ENCODE measurements around the gene GFOD2. TPM values are rescaled to one million over a fixed set of nuclear protein-coding genes. Genes with fewer than 3 reads are reported as not detected.

The GFOD2 gene
- total RNA-seq, 1 experiment from 2014 or later = 12.4 TPM

DNA sequence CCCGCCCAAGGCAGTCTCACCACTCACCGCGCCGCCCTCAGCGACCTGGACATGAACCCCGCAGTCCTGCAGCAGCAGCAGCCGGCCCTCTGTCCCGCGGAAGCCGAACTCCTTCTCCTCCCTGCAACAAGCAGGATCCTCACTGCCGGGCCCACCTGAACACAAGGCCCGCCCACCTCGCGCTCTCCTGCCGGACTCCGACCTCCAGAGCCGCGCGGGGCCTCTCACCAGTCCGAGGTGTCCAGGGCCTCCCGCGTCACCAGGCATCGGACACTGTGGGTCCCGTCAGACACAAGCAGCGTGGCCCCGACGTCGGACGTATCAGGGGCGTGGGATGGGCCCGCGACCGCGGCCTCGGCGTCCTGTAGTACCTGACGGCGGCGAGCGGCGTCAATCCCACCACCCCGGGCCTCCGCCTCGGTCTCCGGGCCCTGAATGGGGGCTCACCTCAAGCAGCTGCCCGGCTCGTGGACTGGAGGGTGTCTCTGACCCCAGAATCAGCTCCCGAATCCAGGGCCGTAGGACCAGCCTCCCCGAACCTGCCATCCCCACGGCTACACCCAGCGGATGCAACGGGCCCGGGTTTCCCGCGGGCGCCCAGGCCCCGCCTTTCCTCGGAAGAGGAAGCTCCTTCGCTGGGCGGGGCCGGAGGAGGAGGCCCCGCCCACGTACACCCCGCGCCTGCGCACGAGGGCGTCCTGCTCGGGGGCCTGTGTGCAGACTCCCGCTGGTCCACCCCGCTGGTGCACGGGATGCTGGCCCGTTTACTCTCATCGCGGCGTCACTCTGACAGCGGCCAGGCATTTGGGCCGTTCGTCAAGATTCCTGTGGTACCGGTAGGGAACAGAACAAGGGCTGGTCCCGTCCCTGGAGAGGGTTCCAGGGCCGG lies 59.2 kb downstream of the GFOD2 start, which contains the start of gene ACD:
ACD (minus strand) TSS at position 586 of the 889 bp plus-strand sequence; CDS start at position 546, 40 bp downstream.
- peak; percentile 87 for DNase-seq (ENCODE audit: low read depth)

DNA sequence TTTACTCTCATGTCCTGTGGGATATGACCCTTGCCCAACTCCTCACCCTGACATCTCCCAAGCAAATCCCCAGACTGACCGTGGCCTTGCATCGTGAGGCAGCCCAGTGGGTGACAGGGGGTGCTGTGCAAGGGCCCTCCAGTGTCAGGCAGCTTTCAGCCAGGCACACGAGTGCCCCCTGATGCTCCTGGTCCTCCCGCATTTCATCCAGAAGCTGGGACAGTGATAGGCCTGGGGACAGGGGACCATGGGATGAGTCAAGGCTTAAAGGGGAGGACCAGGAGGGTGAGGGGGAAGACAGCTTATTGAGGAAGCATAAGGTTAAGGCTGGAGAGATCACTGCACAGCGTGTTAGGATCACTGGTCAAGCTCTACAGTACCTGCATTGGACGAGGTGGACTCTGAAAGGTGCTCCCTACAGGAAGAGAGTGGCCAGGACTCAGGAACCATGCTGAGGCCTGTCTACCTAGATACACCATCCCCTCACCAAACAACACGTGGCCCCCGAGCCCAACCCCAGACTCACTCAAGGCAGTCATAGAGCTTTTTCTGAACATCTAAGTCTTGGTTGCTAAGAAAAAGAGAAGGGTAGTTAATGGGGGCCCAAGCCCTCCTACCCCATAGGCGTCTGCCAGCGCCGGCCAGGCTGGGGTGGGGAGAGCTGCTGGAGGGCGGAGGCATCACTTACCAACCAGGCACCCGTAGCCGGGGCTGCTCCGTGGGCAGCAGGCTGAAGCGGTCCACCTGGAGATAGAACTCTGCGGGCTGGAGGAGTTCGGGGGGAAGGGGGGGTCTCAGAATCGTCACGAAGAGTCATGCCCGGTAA lies 60.1 kb downstream of the GFOD2 start:
- DNase-seq (ENCODE audit: low read depth) = no peak

DNA sequence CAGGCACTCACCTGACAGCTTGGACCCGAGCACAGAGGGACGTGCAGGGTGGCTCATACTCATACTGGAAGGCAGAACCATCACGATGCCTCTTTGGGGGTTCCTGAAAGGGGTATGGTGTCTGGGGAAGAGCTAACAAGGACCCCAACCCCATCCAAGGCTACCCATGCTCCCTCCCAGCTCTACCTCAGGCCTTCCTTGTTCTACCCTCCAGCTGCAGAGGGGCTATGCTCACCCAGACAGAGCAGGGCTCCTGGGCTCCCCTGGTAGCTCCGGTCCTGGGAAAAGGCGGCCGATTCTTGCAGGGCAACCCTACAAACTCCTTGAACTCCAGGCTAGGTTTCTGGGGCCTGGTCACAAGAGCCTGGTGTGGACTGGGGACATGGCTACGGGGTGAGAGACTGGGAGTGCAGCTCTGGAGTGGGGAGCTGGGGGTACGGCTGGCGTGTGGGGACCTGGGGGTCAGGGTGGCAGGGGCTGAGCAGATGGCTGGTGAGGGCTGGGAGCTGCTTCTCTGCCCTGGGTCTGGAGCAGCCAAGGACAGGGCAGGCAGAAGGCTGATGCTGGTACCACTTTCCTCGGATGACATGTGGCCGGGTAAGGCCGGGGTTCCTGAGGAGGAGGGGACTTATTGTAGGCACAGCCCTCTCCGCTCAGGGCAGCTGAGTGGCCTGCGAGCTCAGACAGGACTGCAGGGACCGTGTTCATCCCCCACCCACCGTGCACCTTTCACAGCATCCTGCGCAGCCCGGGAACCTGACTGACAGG lies 61.2 kb downstream of the GFOD2 start:
- no peak for DNase-seq (ENCODE audit: low read depth)

DNA sequence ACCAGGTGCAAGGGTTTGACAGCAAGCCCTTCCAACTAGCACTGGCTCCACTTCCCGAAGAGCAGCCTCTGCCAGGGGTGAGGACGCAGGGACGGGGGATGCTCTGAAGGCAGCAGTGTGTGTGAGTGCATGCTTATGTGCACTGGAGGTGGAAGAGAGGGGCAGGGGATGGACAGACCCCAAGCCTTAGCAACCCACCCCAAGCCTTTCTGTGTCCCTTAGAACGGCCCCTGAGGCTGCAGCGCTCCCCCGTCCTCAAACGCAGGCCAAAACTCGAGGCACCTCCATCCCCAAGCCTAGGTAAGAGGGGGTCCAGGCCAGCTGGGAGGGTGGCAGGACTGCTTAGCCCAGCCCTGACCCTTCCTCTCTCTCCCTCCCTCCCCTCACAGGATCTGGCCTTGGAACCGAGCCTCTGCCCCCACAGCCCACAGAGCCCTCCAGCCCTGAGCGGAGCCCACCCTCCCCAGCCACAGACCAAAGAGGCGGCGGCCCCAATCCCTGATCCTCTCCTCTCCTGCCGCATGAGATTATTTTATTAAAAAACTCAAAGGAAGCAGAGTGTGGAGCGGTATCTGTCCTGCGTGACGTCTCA lies 62.0 kb downstream of the GFOD2 start:
- DNase-seq (ENCODE audit: low read depth) = no peak

DNA sequence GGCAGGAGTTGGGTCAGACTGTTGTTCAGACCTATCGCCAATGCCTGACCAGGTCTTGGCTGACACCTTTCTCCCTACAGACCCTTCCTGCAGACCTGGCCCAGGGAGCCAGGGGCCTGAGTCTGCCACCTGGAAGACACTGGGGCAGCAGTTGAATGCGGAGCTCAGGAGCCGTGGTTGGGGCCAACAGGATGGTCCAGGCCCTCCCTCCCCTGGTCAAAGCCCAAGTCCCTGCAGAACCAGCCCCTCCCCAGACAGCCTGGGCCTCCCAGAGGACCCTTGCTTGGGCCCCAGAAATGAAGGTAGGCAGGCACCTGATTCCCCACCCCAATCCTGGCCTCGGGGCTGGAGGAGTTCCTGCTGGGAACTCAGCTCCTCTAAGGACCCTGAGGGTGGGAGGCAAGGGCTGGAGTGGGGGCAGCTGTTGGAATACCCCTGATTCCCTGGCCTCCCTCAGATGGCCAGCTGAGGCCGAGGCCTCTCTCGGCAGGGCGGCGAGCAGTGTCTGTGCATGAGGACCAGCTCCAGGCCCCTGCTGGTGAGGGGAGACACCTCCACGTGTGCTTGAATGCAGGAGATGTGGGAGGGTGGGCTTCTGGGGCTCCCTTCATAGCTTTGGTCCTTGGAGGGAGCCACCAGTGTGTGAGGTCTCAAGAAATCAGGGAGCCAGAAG lies 62.6 kb downstream of the GFOD2 start:
- DNase-seq (ENCODE audit: low read depth) = no peak

DNA sequence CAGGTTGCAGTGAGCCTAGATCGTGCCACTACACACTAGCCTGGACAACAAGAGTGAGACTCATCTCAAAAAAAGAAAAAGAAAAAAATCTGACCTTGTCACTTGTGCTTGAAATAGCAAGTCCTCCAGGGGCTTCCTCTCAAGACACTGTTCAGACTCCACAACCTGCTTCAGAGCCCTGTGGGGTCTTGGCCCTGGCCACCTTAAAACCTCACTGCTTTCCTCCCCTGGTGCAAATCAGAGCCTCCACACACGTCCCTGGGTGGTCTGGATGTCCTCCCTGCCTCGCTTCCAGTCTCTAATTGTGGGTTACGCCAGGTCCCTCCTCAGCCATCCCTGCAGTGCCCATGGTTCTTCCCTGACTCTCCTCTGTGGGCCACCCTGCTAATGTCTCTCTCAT lies 63.8 kb downstream of the GFOD2 start:
- DNase-seq (ENCODE audit: low read depth) = no peak

DNA sequence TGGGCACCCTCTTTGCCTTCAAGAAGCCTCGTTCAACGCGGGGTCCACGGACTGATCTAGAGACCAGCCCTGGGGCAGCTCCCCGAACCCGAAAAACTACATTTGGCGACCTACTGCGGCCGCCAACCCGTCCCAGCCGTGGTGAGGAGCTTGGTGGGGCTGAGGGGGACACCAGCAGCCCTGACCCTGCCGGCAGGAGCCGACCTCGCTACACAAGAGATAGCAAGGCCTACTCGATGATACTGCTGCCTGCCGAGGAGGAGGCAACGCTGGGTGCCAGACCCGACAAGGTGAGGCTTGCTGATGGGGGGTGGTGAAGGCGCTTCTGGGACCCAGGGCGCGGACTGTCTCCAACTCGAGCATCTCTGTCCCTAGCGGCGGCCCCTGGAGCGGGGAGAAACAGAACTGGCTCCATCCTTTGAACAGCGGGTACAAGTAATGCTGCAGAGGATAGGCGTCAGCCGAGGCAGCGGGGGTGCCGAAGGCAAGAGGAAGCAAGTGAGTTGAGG lies 64.7 kb downstream of the GFOD2 start:
- no peak for DNase-seq (ENCODE audit: low read depth)

DNA sequence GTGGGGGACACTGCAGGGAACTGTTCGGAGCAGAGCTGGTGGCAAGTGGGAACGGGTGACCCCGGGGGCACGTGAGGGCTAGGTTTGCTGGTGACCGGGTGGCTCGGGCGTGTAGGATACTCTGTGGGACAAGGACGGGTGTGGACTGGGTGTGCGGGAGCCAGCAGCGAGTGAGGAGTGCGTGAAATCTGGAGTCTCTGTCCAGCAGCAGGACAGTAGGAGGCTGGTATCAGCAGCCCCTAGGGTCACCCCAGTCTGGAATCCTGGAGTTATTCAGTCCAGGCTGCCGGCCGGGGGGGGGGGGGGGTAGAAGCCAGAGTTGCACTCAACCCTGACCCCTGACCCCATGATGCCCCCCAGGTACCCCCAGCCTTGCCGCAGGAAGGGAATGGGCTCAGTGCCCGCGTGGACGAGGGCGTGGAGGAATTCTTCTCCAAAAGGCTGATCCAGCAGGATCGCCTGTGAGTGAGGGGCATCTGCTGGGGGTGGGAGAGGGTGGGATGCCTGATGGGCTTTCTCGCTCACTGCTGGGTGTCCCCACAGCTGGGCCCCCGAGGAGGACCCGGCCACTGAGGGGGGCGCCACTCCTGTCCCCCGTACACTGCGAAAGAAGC lies 65.2 kb downstream of the GFOD2 start:
- no peak for DNase-seq (ENCODE audit: low read depth)

DNA sequence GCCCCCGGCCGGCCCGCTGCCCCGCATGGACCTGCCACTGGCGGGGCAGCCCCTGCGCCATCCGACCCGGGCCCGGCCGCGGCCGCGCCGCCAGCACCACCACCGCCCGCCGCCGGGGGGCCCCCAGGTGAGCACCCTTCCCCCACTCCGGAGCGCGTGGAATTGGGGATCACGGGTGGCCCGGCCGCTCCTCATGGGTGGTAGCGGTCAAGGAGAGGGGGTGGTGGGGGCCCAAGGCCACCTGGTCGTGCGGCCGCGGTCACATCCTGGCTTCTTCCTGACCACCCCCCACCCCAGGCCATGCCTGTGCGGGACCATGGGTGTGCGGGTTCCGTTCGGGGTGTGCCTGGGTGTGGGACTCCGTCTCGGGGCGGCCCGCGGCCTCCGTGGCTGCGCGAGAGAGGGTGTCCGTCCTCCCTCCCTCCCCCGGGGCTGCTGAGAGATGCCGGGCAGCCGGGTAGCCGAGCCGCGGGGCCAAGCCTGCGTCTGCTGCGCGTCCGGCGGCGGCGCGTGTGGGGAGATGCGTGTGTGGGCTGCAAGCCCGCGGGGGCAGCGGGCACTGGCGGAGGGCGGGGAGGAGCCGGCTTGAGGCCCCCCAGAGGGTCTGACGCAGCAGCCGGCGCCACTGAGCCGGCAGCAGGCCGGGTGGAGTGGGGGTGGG lies 65.9 kb downstream of the GFOD2 start:
- no peak for DNase-seq (ENCODE audit: low read depth)

DNA sequence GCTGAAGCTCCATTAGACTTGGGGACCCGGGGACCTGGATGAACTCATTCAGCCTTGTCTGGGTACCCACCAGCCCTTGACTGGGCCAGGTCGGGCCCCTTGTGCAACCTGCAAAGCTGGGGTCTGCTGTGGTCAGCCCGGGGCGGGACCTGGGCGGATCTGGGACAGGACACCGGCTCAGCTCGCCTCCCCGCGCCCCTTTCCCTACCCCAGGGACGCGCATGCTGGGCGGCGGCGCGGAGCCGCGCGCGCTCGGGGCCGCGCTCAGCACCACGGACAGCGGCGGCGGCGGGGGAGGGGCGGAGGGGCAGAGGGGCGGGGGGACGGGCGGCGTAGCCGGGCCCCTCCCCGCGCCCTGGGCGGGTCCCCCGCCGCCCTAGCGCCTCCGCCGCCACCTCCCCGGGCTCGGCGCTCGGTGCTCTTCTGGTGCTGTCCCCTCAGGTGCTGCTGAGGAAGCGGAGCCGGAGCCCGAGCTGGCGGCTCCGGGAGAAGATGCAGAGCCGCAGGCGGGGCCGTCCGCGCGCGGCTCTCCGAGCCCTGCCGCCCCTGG lies 66.5 kb downstream of the GFOD2 start:
- DNase-seq (ENCODE audit: low read depth) = no peak

DNA sequence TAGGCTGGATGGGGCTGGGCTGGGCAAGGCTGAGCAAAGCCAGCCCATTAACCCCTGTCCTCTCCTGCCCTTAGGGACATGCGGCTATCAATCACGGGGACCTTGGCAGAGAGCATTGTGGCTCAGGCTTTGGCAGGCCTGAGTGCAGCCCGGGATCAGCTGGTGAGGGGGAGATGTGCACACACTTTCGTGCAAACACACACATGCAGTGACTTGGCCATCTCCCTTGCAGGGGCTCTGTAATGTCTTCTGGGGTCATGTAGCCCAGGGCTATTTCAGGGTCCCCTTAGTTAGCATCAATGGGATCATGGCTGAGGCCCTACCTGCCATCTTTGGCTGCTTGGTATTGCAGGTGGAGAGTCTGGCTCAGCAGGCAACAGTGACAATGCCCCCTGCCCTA lies 67.3 kb downstream of the GFOD2 start:
- no peak for DNase-seq (ENCODE audit: low read depth)

DNA sequence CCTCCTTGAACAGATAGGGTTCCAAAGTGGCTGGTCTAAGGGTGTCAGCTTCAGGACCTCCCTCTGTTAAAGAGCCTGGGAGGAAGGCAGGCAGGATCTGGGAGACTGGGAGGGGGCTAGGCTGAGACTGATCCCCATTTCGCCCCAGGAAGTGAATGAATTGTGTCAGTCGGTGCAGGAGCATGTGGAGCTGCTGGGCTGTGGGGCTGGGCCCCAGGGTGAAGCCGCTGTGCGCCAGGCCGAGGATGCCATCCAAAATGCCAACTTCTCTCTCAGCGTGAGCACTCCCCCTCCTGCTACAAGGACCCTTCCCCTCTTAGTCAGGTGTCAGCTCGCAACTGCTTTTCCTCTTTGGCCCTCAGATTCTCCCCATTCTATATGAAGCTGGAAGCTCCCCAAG lies 68.1 kb downstream of the GFOD2 start:
- DNase-seq (ENCODE audit: low read depth) = no peak

DNA sequence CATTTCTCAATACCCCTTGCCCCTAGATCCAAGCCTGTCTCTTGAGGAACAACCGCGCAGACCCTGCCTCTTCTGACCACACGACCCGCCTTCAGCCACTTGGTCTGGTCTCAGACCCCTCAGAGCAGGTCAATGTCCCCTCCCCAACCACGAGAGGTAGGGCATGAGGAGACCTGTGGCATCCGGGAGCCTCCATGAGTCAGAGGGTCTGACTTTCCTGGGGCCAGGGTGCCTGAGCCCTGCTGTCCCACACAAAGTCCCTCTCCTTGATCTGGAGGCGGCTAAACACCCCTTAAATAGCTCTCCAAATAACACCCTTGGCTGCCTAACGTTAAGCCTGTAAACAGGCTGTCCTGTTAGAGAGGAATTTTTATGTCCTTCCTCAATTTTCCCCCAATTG lies 69.1 kb downstream of the GFOD2 start:
- no peak for DNase-seq (ENCODE audit: low read depth)

DNA sequence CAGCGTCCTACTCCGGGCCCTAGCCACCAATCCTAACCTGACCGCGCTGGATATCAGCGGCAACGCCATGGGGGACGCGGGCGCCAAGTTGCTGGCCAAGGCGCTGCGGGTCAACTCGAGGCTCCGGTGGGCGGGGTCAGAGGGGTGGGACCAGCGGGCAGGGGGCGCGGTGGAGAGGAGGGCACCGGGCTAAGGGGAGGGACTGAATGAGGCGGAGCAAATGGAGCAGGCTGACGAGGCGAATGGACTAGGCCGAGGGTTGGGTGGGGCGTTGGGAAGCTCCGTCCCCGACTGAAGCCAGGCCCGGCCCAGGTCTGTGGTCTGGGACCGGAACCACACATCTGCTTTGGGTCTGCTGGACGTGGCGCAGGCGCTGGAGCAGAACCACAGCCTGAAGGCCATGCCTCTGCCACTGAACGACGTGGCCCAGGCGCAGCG lies 69.6 kb downstream of the GFOD2 start:
- peak; percentile 34 for DNase-seq (ENCODE audit: low read depth)

DNA sequence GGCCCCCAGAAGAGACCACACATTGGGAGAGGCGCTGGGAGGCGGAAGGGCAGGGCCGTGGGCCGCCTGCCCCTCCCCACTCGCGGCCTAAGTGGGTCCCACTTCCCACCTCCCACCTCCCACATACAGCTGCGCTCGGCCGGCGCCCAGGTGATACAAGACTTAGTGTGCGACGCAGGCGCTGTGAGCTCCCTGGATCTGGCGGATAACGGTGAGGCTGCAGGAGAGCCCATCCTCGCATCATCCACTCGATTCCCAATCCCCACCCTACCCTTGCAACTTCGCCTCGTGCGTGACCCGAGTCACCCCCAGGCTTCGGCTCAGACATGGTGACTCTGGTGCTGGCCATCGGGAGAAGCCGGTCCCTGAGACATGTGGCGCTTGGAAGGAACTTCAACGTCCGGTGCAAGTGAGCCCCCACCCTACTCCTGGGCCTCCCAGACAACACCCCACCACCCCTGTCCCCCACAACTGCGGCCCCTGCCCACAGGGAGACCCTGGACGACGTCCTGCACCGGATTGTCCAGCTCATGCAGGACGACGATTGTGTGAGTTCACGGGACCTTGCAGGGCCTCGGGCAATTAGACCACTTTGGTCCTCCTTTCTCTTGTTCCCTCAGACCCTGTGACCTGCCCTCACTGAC lies 70.2 kb downstream of the GFOD2 start:
- no peak for DNase-seq (ENCODE audit: low read depth)

DNA sequence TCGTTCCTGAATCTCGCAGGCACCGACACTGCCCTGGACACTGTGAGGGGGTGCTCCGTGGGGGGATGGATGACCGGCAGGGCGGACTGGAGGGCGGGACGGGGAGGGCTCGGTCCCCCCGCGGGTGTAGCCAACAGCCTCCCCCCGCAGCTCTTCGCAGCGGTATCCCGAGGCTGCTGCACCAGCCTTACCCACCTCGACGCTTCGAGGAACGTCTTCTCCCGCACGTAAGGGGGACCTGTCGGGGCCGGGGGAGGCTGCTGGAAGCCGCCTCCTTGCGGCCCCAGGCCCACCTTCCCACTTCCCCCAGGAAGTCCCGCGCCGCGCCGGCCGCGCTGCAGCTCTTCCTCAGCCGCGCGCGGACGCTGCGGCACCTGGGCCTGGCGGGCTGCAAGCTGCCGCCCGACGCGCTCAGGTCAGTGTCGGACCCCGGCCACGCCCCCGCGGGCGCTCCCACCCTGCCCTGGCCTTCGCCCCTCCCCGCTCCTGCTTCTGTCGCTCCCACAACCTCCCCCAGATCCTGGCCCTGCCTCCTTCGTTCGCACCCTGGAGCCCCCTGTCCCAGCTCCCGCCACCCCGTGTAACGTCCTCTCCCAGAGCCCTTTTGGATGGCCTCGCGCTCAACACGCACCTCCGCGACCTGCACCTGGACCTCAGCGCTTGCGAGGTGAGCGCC lies 70.9 kb downstream of the GFOD2 start:
- DNase-seq (ENCODE audit: low read depth) = no peak

DNA sequence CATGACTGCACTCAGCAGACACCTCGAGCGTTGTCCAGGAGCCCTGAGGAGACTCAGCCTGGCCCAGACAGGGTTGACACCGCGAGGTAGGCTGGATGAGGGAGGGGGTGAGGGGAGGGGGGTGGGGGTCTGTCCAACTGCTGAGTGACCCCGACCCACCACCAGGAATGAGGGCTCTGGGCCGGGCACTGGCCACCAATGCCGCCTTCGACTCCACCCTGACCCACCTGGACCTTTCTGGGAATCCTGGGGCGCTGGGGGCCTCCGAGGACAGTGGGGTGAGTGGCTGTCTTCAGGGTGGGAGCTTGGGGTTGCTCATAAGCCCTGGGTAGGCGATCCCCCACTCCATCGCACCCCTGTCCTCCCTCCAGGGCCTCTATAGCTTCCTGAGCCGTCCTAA lies 71.4 kb downstream of the GFOD2 start:
- DNase-seq (ENCODE audit: low read depth) = no peak

DNA sequence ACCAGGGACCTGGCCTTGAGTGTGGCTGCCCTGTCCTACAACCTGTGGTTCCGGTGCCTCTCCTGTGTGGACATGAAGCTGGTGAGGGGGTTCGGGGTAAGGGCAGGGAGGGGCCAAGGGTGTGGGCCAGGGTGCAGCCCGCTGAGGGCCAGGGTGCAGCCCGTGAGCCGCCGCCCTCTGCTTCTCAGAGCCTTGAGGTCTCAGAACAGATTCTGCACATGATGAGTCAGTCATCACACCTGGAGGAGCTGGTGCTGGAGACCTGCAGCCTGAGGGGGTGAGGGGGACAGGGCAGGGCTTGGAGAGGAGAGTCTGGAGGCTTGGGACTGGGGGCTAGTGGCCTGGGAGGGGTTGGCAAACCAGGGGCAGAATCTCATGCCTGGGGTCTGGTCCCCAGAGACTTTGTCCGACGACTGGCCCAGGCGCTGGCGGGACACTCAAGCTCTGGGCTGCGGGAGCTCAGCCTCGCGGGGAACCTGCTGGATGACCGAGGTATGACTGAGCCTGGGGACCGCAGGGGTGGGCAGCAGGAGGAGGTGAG lies 71.9 kb downstream of the GFOD2 start:
- no peak for DNase-seq (ENCODE audit: low read depth)

All from RPMI7951 (cell line).